Brain microvascular endothelial cell (primary cell): ENCODE measurements around the gene KCNQ1.

Source experiments
- DNase-seq: peaks from one replicate; pipeline ENCODE4 v3.0.0-alpha.2; 2020
- H3K27ac ChIP-seq: fragments of 250-450 bp; sonication (Bioruptor Pico); 2 replicates; pipeline ENCODE4 v1.5.1; 2020; ENCODE audit warnings: mild to moderate bottlenecking, moderate library complexity
- H3K27me3 ChIP-seq: fragments of 250-450 bp; sonication (Bioruptor Pico); replicated peaks from 2 replicates; pipeline ENCODE4 v1.5.1; 2020; ENCODE audit warnings: mild to moderate bottlenecking
- H3K36me3 ChIP-seq: fragments of 250-450 bp; sonication (Bioruptor Pico); replicated peaks from 2 replicates; pipeline ENCODE4 v1.5.1; 2020; ENCODE audit warnings: mild to moderate bottlenecking
- H3K4me3 ChIP-seq: 2 replicates; pipeline ENCODE4 v1.5.1; 2011; ENCODE audit warnings: low read depth, mild to moderate bottlenecking, control low read depth, low read length, moderate library complexity
- CTCF ChIP-seq: IDR thresholded peaks from 2 replicates; pipeline ENCODE4 v1.5.1; 2011; ENCODE audit warnings: low read depth, mild to moderate bottlenecking, moderate library complexity, low read length, control low read depth, inconsistent platforms; ENCODE audit errors: missing control alignments
- in situ Hi-C: cut with HindIII; loops from 2 replicates; pipeline ENCODE4 v1.10.0; 2017; ENCODE audit warnings: low sequenced_read_pairs, low pct_ligation_motif_present

The KCNQ1 gene

GRCh38 chr11:2870969-2871680 lies 426.3 kb downstream of the KCNQ1 start:
- DNase-seq = no peak
- Histone ChIP-seq H3K4me3 (no peak overlapping the region), H3K27me3 (peaks cover 34% of the 10 kb centered on the region), H3K36me3 (no peaks in the 10 kb centered on the region), H3K27ac (no peak overlapping the region)
- in situ Hi-C loops = no loop called here
- TF ChIP-seq CTCF = no peak

- no peak overlapping the region for H3K4me3 ChIP-seq
- no peak overlapping the region for H3K27ac ChIP-seq
- no peak for TF ChIP-seq CTCF
- in situ Hi-C loops = no loop called here
- no peaks in the 10 kb centered on the region for H3K36me3 ChIP-seq
- no peak for DNase-seq
- H3K27me3 ChIP-seq = peaks cover 18% of the 10 kb centered on the region
Observed at GRCh38 chr11:2874963-2875362, 430.2 kb downstream of the KCNQ1 start.

- in situ Hi-C loops = no loop called here
- no peak for TF ChIP-seq CTCF
- H3K4me3 ChIP-seq = no peak overlapping the region
- DNase-seq = no peak
- H3K27ac ChIP-seq = no peak overlapping the region
- no peaks in the 10 kb centered on the region for H3K36me3 ChIP-seq
- H3K27me3 ChIP-seq = peaks cover 2% of the 10 kb centered on the region
Observed at GRCh38 chr11:2877474-2877873, 432.7 kb downstream of the KCNQ1 start.

- Histone ChIP-seq H3K27ac (no peak overlapping the region), H3K4me3 (no peak overlapping the region), H3K27me3 (peaks cover 2% of the 10 kb centered on the region), H3K36me3 (no peaks in the 10 kb centered on the region)
- in situ Hi-C loops = no loop called here
- DNase-seq = no peak
- no peak for TF ChIP-seq CTCF
Observed at GRCh38 chr11:2878782-2879181, 434.0 kb downstream of the KCNQ1 start.

GRCh38 chr11:2880646-2881045 lies 435.8 kb downstream of the KCNQ1 start:
- Histone ChIP-seq H3K4me3 (no peak overlapping the region), H3K27ac (no peak overlapping the region), H3K36me3 (no peaks in the 10 kb centered on the region), H3K27me3 (peaks cover 7% of the 10 kb centered on the region)
- TF ChIP-seq CTCF = no peak
- in situ Hi-C loops = no loop called here
- DNase-seq = no peak
